GM10847 (cell line): ENCODE measurements around the gene CERS6.

Experiments used
- POLR2A ChIP-seq: IDR thresholded peaks from 2 replicates; pipeline ENCODE4 v1.6.1; 2011; ENCODE audit not compliant: insufficient read length; ENCODE audit errors: extremely low read depth

The CERS6 gene

DNA sequence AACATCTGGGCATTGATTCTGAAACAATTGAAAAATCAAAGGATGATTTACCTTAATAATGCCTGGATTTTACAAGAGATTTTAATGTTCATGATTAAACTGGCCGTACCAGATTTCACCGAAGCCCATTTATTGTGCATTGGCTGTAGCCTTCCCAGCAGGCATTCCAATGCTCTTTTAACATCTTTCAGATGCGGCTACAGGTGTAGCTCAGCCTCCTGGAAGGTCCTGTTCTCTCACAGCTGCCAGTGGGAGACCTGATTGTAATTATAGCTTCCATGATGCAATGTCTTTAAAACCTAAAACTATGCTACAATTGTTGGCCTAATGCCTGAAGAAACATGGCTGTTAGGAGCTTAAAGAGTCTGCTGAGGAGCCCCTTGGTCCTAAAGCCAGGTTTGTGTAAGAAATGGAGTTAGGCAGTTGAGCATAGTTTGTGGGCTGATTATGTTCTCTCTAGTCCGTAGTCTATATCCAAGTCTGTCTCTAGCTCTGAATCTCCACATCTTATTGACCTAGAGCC, 147.4 kb downstream of the CERS6 start:
- TF ChIP-seq POLR2A, result no peak

DNA sequence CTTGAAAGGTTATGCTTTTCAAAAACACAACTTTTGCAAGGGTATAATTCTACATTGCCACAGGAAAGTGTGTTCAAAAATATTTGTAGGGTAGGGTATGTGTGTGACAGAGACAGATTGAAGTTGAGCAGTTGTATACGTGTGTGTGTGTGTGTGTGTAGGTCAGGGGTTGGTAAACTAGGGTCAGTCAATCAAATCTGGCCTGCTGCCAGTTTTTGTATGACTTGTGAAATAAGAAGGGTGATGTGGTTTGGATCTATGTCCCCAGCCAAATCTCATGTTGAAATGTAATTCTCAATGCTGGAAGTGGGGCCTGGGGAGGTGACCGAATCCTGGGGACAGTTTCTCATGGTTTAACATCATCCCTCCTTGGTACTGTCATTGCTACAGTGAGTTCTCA, 148.2 kb downstream of the CERS6 start:
- no peak for TF ChIP-seq POLR2A

DNA sequence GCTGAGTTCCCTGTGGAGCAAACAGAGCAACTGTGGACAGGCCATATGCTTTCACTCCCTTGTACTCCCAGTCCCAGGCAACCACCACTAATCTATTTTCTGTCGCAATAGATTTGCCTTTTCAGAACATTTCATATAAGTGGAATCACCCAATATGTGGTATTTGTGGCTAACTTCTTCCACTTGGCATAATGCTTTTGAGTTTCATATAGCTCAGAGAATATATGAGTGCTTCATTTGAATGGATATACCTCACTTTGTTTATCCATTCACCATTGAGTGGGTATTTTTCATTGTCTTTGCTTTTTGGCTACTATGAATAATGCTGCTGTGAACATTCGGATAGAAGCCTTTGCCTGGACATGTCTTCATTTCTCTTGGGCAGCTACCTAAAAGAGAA, 151.9 kb downstream of the CERS6 start:
- no peak for TF ChIP-seq POLR2A

DNA sequence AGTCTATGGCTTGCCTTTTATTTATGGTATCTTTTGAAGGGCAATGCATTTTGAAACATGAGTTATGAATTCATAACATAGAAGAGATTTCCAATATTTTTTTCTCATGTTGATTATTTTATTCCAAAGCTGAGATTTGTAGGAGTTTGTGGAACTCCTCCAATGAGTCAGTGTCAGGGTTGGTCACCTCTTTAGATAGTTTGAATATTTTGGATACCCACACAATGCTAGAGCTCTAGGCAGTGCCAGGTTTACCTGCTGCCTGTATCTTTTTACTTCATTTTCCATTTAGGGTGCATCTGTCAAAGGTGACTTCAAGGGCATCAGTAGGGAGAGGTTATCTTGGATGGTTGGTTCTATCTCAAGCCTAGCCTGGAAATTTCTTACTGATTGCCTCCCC, 152.7 kb downstream of the CERS6 start:
- TF ChIP-seq POLR2A, result no peak

DNA sequence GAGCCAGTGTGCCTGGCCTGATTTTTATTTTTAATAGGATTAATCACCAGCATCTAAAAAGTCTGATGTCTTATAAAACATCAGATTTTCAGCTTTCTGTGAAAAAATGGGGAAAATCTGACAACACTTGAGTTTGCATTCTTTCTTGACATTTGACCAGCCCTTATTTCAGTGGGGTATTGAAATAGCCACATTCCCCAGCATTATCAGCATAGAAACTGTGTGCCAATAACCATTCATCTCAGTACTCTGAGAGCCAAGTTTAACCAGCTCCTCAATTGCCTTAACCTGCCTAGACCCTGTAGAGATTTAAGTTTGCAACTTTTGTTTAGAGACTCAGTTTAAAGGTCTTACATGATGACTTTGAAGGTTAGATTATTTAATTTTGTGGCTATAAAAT, 155.0 kb downstream of the CERS6 start:
- no peak for TF ChIP-seq POLR2A

DNA sequence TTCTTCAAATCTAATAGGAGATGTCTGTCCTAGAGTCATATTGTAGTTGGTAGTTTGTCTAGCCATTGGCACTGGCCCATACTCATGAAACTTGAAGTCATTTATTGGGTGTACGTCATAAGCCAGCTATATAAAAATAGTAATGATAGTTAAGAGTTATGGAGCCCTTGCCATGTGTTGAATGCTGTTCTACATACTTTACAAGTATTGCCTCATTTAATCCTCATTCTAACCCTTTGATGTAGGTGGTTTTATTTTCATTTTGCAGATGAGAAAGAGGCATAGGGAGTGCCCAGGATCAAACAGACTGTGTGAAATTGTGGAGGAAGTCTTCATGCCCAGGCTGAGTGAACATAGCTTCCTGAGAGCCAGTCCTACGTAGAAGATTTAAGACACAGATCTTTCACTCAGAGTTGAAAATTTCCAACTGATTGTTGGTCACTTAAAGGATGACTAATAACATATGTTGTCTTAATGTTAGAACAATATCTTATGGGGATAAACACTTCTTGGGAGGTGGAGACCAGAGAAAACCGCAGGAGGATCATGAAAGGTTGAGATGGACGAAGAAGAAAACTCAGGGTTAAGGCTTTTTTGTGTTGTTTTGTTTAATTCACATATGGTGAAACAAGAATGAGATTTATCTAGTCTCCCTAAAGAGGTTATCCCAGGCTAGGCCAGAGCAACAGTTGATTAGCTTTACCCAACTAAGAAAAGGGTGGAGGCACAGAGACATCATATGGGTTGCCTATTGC, 156.0 kb downstream of the CERS6 start:
- no peak for TF ChIP-seq POLR2A

DNA sequence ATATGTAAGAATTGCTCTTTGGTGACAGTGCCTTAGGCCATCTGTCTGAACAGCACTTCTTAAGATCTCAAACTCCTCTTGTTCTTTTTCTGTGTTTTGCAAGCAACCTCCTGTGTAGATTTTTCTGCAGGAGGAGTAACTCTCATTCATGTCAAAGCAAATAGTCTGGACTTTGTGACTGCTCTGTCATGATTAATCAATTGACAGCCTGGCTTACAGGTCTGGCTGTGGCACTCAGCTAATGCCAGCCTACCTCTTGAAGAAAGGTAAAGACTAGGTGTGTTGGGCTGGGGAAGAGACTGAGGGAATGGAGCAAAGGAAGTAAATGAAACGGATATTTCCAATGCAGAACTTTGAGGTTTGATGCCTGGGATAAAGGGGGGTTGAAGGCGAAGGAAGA, 156.6 kb downstream of the CERS6 start:
- no peak for TF ChIP-seq POLR2A

DNA sequence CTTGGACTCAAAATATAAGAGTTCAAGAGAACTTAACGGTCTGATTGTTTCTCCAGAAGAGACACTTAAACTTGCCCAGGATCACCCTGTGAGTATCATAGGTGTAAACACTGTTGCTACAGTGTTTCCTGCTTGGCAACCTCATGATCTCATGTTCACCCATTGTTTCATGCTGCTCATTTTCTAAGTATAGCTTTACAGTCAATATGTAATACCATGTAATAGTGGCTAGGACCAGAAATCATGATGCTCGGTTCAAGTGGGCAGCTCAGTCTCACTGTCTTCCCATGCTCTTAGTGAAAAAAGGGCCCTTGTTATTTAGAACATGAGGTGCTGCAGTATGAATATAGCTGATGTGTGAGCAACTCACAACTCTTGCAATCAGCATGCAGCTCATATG, 157.5 kb downstream of the CERS6 start:
- TF ChIP-seq POLR2A, result no peak

DNA sequence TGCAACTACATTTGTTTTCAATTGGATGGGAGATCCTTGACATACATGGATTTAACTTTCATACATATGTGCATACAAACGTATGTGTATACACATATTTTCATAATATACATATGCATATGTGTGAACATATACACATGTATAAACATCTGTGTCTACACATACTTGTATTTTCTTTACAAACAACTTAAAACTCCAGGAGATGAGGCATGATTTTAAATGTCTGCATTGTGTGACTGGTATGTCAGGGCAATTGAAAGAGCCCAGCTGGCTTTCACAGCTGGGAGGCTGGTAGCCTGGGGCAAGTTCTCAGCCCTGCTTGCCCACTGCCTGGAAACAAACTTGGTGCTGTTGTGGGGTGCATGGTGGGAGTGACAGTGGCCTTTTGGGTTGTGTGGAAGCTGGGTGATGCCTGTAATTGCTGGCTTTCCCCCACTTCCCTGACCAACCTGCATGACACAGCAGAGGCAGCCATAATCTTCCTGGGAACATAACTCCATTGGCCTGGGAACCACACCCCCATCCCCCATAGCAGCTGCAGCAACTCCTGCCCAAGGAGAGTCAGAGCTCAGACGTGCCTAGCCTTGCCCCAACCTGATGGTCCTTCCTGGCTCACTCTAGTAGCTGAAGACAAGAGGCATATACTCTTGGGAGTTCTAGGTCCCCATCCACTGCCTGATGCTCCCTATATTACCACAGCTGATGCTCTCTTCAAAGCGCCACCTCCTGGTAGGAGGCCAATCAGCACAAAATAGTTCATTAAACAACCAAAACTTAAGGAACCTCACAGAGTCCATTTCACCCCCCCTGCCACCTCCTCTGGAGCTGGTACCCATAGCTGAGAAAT, 158.3 kb downstream of the CERS6 start:
- TF ChIP-seq POLR2A, result no peak

DNA sequence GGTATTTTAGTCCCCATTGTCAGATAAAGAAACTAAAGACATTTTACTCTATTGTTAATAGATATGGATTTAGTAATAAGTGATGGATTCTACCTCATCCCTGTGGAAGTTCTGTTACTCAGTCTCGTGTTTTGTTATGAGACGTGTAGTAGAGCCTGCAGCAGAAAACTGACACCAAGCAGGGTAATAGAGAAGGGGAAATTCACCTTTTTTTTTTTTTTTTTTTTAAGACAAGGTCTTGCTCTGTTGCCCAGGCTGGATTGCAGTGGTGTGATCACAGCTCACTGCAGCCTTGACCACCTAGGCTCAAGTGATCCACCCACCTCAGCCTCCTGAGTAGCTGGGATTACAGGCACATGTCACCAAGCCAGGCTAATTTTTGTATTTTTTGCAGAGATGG, 164.5 kb downstream of the CERS6 start:
- no peak for TF ChIP-seq POLR2A

DNA sequence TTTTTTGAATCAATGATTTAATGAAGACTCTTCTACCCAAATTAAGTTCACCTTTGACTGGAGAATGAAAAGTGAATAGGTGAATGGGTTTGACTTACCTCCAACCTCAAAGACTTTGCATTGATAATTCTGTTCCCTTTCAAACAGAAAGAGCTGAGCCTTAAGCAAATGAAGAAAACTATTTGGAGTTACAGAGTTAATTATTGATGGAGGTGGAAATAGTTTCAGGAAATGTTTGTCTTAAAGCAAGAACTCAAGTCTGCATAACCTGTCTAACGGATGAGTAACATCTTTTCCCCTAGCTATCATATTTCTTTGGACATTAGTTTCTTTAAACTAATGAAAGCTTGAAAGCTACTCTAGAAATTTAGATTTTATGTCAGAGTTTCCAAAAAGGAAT, 166.5 kb downstream of the CERS6 start:
- no peak for TF ChIP-seq POLR2A

DNA sequence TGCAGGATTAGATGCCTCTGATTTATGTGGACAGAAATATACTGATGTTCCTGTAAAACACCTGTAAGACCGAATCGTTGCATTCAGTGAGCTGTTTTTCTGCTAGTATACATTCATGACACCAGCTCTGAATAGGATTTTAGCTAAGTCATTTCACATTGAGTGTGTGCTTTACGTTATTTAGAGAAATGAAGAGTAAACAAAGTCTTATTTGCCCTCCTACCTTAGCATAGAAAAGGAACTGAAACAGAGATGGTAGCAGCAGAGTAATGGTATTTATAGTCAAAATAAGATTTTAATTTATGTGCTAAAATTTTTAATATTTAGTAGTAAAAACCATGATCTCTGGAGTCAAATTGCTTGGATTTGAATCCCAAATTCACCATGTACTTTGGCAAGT, 168.0 kb downstream of the CERS6 start:
- TF ChIP-seq POLR2A, result no peak

DNA sequence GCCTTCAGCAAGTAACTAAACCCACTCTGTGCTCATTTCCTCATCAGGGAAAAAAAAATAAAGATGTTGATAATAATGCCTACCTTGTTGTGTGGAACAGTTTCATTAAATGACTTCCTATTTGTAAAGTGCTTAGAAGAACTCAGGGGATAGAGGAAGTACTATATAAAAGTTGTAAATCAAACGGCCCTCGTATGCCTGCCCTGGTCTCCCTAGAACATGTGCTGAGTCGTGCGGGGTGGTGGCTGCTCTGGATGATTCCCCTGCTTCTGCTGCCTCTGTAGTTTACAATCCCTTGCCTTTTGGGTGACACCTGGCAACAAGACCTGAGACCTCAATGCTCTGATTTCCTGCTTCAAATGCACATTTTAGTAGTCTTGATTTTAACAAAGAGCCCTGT, 170.0 kb downstream of the CERS6 start:
- no peak for TF ChIP-seq POLR2A

DNA sequence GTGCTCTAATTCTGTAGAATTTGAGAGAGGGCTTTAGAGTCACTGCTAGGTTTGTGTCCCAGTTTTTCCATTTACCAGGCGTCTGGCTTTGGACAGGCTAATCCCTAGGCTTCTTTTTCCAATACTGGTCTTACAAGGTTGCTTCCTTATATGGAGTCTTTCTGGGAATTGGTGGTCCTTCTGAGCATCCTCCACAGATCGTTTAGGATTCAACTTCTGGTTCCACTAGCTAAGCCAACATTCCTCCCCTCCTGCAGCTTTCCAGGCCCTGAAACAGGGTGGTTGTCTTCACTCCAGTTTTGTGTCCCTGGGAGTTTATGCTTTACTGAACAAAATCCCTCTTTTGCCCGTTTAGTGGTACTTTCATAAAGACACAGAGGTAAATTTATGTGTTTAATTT, 170.6 kb downstream of the CERS6 start:
- no peak for TF ChIP-seq POLR2A

DNA sequence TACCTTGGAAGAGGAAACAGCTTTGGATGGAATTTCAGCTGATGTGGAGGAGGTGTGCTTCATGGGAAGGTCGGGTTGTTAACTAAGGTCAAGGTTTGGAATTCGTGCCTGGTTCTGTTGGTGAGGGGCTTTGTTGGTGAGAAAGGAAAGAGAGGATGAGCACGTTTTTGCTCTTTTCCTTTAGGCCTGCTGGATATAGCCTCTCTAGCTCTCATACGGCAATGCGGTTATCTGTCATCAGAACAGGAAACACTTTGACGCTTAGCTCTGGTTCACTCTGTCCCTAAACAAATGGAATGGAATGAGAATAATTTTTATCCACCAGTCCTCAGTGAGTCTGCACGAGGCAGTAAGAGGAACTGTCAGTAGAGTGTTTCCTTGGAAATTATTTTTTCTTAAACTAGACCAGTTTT, 176.6 kb downstream of the CERS6 start:
- no peak for TF ChIP-seq POLR2A

DNA sequence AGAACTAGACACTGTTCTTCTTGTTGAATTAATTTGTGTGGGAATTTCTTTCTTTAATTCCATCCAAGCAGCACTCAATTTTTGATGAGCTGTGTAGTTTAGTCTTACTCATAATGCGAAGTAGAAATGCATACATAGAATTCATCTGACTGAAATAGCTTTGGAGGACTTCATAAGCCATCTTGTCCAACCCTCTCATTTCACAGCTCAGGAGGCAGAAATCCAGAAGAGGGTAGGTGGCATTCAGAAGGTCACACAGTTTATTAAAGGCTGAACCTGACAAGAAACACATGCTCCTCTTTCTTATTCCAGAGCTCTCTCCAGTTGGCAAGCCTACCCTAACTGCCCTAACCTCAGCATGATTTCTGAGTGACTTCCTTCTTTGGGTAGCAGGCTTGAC, 177.1 kb downstream of the CERS6 start:
- no peak for TF ChIP-seq POLR2A

DNA sequence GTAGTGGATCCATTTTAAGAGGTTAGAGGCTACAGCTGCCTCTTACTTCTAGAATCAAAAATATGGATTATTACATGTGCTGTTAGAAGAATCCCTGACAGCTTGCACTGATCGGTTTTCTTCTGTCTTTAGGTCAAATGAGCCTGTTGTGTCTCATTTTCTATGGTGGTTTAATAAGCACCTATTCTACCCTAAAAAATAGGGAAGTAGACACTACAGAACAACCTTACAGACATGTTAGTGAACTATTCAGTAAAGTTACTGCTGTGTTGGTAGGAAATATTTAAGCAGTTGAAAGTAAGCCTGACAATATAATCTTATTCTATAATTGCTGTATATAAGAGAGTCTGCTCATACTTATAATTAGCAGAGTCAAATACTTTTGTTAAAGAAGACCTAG, 177.8 kb downstream of the CERS6 start:
- TF ChIP-seq POLR2A, result no peak

DNA sequence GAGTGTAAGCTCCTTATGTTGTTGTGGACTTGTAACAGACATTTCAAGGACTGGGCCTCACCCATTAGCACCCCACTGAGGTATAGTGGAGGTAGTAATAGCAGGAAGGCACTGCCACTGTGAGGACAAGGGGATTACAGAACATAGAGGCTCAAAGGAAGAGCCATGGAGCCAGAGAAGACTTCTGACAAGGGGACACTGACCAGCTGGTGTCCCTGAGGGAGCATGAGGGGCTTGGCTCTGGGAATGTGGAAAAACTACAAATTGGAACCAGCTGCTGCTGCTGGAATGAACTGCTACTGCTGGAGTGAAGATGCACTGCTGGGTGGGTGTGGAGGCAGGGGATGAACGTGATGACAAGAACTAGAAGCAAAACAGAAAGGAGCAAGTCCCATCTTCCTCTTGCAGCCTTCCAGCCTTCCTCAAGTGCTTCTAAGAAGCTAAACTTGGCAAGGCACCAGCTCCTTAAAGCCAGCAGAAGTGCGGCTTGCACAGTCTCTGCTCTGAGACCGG, 179.0 kb downstream of the CERS6 start:
- TF ChIP-seq POLR2A, result no peak
